NCI-H2196 treated with DMSO at 0.1 percent for 48 hours (cell line): Measurements from ENCODE around the gene TBC1D16.
A peak's percentile ranks its signal among the peaks of the same experiment; 100 is the strongest.

Experiments
- DNase-seq: peaks from one replicate; lab custom pipeline; 2025; ENCODE audit not compliant: unreplicated experiment; lab: John Stamatoyannopoulos, UW

Gene TBC1D16

DNA sequence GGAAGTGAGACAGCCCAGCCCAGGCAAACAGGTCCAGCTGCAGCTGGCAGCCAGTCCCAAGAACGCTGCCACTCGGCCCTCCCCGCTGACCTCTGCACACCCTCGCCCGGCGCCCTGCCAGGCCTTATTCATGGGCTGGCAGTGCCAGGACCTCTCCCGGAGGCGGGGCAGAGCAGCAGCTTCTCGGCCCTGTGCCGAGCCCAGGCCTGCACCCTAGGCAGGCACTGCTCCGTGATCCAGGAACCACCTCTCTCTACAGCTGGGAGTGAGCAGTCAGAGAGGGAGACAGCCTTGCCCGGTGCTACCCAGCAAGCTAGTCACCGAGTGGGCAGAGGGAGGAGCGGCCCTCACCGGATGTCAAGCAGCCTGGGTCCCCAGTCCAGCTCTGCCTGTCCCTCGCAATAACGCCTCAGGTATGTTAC is 116.5 kb downstream of the TBC1D16 start:
- peak; percentile 99 for DNase-seq

DNA sequence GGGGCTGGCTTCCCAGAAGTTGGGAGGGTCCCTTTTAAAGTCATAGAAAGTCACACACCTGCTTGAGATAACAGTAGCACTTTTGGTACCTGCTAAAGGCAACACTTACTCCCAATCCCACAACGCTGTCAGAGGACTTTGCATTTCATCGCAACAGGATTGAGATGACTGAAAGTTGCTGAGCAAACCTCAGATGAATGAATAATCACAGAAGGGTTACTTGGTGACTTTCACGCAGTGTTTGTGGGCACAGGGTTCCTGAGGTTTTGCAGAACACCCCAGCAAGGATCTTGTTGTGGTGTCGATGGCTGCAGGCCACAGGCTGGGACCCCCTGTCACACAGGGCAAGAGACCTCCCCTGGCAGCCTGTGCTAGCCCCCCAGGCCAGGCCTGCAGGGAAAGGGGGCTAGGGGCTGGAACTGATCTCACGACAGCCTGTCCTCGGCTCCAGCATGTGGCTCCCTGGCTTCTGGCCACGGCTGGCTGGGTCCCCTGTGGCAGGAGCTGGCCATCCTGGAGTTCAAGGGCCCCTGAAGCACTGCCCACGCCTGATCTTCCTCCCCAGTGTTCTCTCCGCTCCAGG is 117.0 kb downstream of the TBC1D16 start:
- DNase-seq: no peak

DNA sequence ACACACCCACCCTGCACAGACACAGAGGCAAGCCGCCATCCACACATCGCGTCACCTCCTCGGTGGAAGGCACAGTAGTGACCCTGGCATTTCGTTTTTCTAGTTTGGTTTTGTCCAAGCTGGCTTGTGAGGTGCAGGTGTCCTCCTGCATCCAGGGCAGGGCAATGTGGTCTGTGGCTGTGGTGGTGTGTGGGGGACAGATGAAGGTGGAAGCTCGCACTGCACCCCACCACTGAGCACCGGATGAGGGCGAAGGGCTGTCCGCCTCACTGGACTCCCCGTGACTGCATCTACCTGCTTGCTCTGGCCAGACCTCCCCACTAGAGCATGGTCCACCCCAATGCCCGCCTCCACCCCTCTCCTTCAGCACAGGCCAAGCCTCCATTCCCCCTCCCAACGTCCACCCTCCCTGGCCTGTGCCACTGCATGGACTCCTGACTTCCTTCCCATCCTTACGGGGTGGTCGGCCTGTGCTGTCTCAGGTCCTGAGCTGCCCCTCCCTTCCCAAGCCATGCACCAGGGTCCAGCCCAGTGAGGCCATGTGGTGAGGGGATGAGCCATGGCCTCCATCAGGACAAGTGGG is 117.7 kb downstream of the TBC1D16 start:
- no peak for DNase-seq

DNA sequence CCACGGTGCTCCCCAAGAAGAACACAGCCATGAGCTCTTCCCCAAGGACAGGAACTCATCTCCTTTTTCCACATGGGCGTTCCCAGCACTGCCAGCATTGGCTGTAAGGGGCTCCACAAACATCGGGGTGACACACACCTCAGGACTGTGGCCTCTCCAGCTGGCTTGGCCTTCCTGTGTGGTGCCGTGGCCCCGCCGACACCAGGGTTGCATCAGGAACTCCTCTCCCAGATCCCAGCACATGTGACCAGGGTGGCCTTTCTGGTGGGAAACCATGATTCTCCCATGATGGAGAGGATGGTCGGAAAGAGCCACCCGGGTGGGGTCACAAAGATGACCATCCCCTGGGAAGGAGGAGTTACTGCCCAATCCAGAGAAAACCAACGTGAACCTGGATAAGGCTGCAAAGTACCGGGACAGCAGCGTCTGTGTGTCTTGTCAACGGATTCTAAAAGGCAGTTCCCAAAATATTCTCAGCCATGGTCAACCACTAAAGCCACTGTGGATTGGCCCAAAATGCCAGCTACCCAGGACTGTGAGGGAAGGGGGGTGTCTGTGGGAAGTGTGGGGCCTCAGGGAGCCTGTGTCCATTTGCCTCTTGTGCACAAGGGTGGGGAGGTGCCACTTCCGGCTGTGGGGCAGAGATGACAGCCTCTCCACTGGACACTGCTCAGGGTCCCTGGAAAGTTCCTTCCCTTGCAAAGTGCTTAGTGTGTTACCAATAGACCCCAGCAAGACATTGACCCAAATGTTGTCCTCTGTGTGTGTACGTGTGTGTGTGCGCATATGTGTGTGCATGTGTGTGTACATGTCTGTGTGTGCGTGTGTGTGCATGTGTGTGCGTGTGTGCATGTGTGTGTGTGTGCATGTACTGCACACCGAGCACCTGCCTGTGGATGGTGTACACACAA is 118.4 kb downstream of the TBC1D16 start:
- DNase-seq: no peak

DNA sequence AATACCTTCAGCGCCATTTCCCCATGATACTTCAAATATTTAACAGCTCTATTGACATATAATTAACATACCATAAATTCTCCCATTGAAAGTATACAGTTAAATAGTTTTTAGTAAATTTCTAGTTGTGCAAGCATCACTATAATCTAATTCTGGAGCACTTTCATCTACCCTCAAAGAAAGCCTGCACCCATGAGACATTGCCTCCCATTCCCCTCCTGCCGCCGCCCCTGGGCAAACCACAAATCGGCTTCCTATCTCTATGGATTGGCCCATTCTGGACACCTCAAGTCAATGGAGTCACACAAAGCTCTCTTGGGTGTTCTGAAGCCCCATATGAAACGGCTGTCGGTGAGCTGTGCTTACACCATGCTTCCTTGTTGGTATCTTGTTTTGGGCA is 119.2 kb downstream of the TBC1D16 start:
- DNase-seq: no peak

DNA sequence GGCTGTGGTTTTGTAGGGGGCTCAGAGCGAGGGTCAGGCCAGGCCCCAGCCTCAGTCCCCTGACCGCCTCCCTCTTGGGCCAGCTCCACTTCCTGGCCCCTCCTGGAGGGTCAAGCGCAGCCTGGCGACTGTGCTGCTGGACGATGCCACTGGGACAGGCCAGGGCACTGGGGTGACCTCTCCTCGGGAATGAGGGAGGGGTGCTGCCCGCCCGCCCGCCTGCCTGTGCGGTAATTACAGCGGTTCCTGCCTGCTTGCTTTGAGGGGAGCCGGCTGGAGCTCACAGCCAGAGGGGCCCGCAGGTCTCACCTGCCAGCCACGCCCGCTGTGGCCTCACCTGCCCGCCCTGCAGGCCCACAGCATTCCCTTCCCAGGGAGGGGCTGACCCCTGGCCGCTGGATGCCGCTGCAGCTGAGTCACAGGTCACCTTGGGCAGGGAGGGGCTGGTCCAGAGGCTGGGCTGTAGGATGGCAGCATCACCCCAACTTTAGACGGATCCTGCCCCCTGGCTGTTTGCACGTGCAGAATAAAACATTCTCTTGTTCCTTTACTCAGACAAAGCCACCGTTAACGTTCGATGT is 119.7 kb downstream of the TBC1D16 start:
- no peak for DNase-seq

DNA sequence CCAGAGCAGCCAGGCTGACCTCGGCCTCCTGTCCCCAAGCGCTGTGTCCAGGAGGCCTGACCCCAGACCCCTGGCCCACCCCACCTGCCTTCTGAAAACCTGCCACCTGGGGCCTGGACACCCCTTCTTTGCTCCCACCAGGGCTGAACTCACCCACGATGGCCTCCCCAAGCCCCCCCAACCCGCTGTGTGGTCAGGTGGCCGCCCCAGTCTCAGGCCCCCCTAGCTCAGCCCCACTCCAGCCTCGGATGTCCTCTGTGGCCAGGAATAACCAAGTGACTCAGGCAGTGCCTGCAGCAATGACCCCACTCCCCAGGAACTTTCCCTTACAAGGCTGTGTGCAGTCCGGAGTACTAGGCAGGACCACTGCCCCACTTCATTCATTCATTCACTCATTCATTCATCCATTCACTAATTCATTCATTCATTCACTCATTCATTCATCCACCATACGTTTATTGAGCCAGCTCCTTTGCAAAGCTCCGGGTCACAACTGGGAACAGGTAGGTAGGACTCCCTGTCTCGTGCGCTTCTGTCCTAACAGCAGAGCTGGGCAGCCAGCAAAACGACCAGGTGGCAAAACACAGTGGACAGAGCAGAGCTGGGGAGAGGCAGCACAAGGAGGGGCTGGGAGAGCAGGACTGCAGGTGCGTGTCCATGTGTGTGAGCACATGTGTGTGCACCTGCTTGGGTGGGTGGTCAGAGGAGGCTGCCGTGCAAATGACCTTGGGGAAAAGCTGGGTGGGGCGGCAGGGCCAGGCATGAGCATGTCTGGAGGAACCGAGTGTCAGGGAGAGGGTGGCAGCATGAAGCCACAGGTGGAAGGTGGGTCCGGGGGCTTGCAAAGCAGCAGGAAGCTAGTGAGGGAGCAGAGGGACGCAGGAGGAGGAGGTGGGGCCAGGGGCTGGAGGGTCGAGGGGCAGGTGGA is 120.6 kb downstream of the TBC1D16 start:
- DNase-seq: no peak

DNA sequence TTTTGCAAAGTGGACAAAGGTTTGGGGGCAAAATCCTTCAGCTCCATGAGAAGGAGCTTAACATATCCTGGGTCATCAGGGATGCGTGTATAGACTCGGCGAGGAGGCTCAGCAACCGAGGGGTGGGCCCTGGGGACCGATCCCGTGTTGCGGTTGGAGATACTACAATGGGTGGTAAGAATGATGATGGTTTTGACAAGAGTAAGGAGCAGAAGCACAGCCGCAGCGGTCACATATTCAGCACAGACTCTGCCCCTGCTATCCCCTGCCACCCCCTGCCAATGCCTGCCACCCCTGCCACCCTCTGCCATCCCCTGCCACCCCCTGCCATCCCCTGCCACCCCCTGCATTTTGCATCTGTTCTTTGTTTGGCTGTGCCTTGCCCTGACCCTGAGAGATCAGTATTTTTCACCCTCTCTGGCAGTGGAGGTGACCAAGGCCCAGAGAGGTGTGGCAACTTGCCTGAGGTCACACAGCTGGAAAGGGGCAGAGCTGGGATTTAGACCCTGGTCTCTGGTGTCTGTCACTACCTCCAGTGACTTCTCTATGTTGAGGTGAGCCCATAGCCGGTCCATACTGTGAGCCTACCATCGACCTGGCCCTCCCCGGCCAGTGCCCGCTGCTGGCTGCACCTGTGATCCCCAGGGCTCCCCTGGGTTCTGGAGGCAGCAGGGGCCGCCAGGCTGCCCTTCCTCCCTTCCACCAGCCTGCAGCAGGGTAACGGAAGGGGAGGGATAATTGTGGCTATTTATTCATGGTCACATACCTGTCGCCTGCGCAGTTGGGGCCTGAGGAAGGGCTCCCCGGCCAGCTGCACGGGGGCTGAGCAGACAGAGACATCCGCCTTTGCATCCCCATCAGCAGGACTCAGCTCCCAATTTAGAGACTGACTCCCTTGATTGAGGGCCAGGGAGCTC is 121.5 kb downstream of the TBC1D16 start:
- no peak for DNase-seq

DNA sequence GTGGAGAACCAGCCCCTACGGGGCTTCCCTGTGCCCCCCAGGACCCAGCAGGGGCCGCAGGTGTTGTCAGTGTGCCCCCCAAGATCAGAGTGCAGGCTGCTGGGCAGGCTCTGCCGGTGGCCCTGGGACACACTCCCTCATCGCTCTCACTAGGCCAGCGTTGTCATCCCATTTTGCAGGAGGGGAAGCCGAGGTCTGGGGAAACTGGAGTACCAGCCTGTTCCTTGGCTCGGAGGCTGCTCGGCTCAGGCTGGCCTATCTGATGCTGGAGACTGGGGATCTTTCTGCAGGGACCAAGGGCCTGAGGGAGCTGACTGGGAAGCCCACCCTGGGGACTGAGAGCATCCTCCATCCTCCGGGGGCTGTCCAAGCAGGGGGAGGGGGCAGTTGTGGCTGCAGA is 122.2 kb downstream of the TBC1D16 start:
- no peak for DNase-seq

DNA sequence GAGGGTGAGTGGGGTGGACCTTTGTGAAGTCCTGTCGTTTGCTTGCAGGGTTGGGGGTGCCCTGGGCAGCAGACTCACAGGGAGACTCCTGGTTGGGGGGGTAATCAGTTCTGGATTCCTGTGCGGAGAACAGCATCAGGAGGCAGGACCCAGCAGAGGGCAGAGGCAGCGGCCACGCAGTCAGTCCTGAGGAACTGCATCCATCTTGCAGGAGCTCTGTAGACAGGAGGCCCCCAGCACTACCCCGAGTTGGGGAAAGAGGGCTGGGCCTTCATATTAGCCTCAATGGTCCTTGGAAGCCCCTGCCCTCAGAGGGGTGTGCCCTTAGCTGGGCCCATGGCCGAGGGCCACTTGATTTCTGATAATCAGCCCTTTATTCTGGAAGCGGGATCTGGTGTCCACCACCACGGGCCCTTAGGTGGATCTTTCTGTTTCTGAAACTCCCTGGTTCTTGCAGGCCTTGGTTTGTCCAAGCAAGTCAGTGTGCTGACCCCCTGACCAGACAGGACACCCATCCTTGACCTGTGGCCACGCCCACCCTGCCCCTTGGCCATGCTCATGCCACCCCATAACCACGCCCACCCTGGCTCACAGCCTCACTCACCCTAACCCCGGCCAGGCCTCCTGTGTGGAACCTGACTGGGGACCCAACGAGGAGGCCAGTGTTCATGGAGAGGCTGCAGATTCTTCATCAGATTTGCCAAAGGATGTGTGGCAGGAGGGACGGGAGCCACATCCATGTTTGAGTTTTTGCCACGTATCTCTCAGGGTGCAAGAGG is 122.9 kb downstream of the TBC1D16 start:
- no peak for DNase-seq

DNA sequence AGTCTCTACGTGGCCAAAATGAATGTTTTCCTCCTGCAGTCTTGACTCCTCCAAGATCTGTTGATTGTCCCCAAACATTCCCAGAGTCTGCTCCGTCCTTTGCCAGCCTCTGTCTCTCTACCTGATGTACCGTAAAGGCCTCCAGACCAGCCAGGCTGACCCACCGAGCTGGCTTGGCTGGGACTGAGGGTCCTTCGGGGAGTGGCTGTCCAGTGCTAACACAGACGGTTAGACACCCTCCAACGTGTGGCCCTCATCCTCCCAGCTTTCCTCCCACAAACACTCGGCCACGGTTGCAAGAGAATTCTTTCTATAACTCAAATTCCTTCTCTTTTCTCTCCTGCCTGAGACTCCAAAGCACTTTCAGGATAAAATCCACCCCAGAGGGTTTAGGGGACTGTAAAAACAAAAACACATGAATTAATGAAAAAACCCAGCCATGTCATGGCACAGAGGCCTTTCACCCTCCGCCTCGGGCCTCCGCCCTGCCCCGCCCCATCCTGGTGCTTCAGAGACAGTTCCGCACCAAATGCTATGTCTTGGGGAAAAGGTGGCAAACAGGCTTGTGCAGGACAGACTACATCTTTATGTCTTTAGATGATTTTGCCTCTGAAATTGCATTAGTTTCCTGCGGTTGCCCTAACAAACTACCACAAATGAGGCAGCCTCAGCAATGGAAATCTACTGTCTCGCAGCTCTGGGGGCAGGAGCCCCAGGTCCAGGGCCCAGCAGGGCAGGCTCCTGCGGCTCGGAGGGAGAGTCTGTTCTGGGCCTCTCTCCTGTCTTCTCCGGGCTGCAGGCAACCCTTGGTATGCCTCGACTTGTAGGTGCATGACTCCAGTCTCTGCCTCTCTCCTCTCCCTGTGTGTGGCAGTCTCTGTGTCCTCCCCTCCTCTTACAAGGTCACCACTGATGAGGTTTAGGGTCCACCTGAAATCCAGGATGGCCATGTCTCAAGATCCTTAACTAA is 124.0 kb downstream of the TBC1D16 start:
- DNase-seq: no peak

DNA sequence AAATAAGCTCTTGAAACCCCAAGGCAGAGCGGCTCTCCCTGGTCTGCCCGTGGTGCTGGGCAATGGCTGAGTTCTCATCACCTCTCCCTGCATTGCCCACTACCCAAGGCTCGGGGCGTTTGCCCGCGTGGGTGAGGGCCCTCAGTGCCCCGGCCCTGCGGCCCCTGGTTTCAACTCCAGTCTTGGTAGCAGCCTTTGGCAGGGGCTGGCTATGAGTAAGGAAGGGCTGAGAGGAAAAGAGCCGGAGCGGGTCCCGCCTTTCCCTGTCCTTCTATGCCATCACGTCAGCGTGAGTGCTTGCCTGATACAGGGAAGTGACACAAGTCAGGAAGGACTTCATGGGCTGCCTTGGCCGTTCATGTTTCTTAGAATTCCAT is 124.7 kb downstream of the TBC1D16 start:
- DNase-seq: no peak

DNA sequence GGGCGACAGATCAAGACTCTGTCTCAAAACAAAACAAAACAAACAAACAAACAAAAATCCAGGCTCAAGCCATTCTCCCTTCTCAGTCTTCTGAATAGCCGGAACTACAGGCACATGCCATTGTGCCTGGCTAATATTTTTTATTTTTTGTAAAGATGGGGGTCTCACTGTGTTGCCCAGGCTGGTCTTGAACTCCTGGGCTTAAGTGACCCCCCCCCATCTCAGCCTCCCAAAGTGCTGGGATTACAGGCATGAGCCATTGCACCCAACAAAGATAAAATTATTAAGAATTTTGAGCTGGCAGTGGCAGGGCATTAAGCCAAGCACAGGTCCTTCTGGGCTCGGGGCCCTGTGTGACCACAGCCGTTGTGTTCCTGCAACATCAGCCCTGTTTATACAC is 126.6 kb downstream of the TBC1D16 start:
- DNase-seq: no peak

DNA sequence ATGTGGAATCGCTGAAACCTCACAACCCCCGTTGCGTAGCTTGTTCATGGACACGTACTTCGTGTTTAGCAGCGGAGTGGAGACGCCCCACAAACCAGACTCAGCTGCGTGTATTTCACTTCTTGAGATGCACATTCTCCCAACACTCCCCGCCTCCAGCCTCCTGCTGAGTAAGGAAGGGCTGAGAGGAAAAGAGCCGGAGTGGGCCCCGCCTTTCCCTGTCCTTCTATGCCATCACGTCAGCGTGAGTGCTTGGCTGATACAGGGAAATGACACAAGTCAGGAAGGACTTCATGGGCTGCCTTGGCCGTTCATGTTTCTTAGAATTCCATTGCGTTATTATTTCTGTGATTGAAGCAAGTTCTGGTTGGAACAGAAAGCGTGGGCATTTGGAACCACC is 127.8 kb downstream of the TBC1D16 start:
- DNase-seq: no peak

DNA sequence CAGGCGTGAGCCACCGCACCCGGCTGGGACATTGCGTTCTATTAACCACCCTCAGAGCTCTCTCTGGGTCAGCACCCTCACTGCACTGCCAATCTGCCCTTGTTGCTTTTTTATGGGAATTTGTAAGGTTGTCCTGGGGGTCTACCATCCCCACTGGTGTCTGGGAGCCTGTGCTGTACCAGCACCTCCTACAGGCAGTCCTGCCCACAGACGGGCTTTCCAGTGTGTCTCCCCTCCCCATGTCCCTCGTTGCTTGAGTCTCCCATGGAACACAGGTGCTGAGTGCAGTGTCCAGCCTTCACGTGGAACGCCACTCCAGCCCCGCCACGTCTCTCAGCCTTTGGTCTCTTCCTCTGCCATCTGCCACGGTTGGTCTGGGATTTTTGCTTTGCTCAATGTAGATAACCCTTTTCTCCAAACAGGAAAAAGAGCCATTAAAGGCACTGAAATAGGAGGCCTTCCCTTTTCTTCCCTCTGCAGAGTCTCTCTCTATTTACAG is 128.4 kb downstream of the TBC1D16 start:
- no peak for DNase-seq

DNA sequence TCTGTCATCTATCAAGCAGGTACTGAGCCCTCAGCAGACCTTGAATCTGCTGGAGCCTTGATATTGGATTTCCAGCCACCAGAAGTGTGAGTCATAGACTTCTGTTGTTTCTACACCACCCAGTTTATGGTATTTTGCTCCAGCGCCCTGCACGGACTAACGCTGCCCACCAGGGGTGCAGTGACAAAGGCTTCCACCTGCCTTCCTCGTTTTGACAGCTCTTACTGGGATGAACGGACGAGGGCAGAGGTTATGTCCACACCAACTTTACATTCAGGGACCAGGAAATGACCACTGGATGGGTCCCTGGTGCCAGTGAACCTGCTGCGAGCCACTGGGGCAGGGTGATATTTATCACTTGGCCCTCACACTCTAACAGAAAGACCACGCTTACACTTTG is 129.8 kb downstream of the TBC1D16 start:
- DNase-seq: peak; percentile 21

DNA sequence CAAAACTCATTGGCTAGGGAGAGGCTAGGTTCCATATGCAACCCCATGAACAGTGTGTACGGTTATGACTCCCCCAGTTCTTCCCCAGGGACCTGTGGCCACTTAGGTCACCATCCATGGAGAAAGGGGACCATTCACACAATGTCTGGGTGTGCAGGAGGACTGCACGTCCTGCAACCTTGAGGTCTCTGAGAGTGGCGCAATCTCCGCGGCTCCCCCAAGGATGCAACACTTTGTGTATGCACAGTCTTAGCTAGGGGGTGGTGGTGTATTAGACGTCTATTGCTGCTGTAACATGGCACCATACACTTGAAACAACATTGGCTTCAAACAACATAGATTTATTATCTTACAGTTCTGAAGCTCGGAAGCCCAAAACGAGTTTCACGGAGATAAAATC is 130.8 kb downstream of the TBC1D16 start:
- DNase-seq: no peak
